Neural cell (in vitro differentiated cells): ENCODE data around the gene MEDAG. TPM values are rescaled to one million over a fixed set of nuclear protein-coding genes. Genes with fewer than 3 reads are reported as not detected.

Experiments used
- H2AFZ ChIP-seq: fragments of 200-600, 300-800 bp; sonication (generic), shearing (Covaris generic); 2 replicates; pipeline ENCODE4 v1.6.0; 2014; ENCODE audit warnings: low read depth, mild to moderate bottlenecking, antibody characterized with exemption, low read length, moderate library complexity
- H3F3A ChIP-seq: fragments of 200-600 bp; shearing (Covaris generic); 2 replicates; pipeline ENCODE4 v1.6.1; 2016; ENCODE audit warnings: mild to moderate bottlenecking, moderate library complexity, mixed read lengths, antibody characterized with exemption, low read length; ENCODE audit not compliant: insufficient read depth, poor library complexity, severe bottlenecking
- H3K27ac ChIP-seq: fragments of 200-600, 300-800 bp; sonication (generic), shearing (Covaris generic); 2 replicates; pipeline ENCODE4 v1.5.1; 2014; ENCODE audit warnings: mild to moderate bottlenecking, low read length, moderate library complexity
- H3K27me3 ChIP-seq: fragments of 300-800, 200-600 bp; sonication (generic), shearing (Covaris generic); 2 replicates; pipeline ENCODE4 v1.6.0; 2014; ENCODE audit warnings: mild to moderate bottlenecking, low read depth, low read length, moderate library complexity; ENCODE audit not compliant: insufficient read depth
- H3K36me3 ChIP-seq: fragments of 300-800, 200-600 bp; sonication (generic), shearing (Covaris generic); 2 replicates; pipeline ENCODE4 v1.5.1; 2014; ENCODE audit warnings: mild to moderate bottlenecking, antibody characterized with exemption, low read length, moderate library complexity; ENCODE audit not compliant: insufficient read depth
- H3K4me2 ChIP-seq: fragments of 300-800, 200-600 bp; sonication (generic), shearing (Covaris generic); 2 replicates; pipeline ENCODE4 v1.6.0; 2014; ENCODE audit warnings: mild to moderate bottlenecking, low read length
- H3K4me3 ChIP-seq: fragments of 300-800, 200-600 bp; sonication (generic), shearing (Covaris generic); 2 replicates; pipeline ENCODE4 v1.5.1; 2014; ENCODE audit warnings: mild to moderate bottlenecking, low read length, moderate library complexity
- H3K79me2 ChIP-seq: fragments of 200-600 bp; shearing (Covaris generic); replicated peaks from 2 replicates; pipeline ENCODE4 v1.6.0; 2014; ENCODE audit warnings: mild to moderate bottlenecking, low read length, moderate library complexity; ENCODE audit not compliant: insufficient read depth
- H3K9ac ChIP-seq: fragments of 300-800, 200-600 bp; sonication (generic), shearing (Covaris generic); 2 replicates; pipeline ENCODE4 v1.6.1; 2016; ENCODE audit warnings: mild to moderate bottlenecking, low read length, mixed read lengths
- H3K9me2 ChIP-seq: fragments of 200-600 bp; shearing (Covaris generic); 2 replicates; pipeline ENCODE4 v1.6.1; 2016; ENCODE audit warnings: mild to moderate bottlenecking, low read length, mixed read lengths; ENCODE audit not compliant: insufficient read depth
- H3K9me3 ChIP-seq: fragments of 200-600, 300-800 bp; sonication (generic), shearing (Covaris generic); 2 replicates; pipeline ENCODE4 v1.6.1; 2016; ENCODE audit warnings: mild to moderate bottlenecking, mixed run types, low read length, moderate library complexity, mixed read lengths
- H4K20me1 ChIP-seq: fragments of 200-600 bp; shearing (Covaris generic); 2 replicates; pipeline ENCODE4 v1.6.1; 2016; ENCODE audit warnings: mild to moderate bottlenecking, mixed run types; ENCODE audit not compliant: insufficient read depth
- CTCF ChIP-seq: fragments of 450-650 bp; IDR thresholded peaks from 2 replicates; pipeline ENCODE4 v1.5.1; 2014; ENCODE audit warnings: antibody characterized with exemption, mild to moderate bottlenecking, moderate library complexity; ENCODE audit not compliant: poor library complexity, severe bottlenecking
- EP300 ChIP-seq: fragments of 450-650 bp; conservative IDR thresholded peaks from 2 replicates; pipeline ENCODE4 v1.6.1; 2014; ENCODE audit warnings: antibody characterized with exemption, mild to moderate bottlenecking, moderate library complexity; ENCODE audit not compliant: poor library complexity, severe bottlenecking
- EZH2 ChIP-seq: fragments of 200-600, 300-800 bp; shearing (Covaris generic), sonication (generic); IDR thresholded peaks from 2 replicates; pipeline ENCODE4 v1.6.1; 2014; ENCODE audit warnings: antibody characterized with exemption, low read length, borderline replicate concordance, mild to moderate bottlenecking; ENCODE audit not compliant: insufficient read depth, poor library complexity, severe bottlenecking
- MXI1 ChIP-seq: fragments of 450-650 bp; conservative IDR thresholded peaks from 2 replicates; pipeline ENCODE4 v1.6.1; 2014; ENCODE audit warnings: antibody characterized with exemption, mild to moderate bottlenecking; ENCODE audit not compliant: poor library complexity, severe bottlenecking
- POLR2AphosphoS5 ChIP-seq: IDR thresholded peaks from 2 replicates; pipeline ENCODE4 v1.6.1; 2012
- RAD21 ChIP-seq: fragments of 450-650 bp; conservative IDR thresholded peaks from 2 replicates; pipeline ENCODE4 v1.6.1; 2014; ENCODE audit warnings: antibody characterized with exemption, mild to moderate bottlenecking, moderate library complexity
- REST ChIP-seq: IDR thresholded peaks from 2 replicates; pipeline ENCODE4 v1.6.1; 2012; ENCODE audit warnings: borderline replicate concordance
- SMC3 ChIP-seq: fragments of 450-650 bp; conservative IDR thresholded peaks from 2 replicates; pipeline ENCODE4 v1.6.1; 2014; ENCODE audit warnings: antibody characterized with exemption, mild to moderate bottlenecking, moderate library complexity; ENCODE audit not compliant: poor library complexity
- TAF1 ChIP-seq: IDR thresholded peaks from 2 replicates; pipeline ENCODE4 v1.6.1; 2012; ENCODE audit warnings: low read depth
- polyA minus RNA-seq: library from RNA; depleted of rRNA, polyadenylated mRNA; stranded (reverse); fragments of >200 nt; gene quantifications from 2 replicates; pipeline ENCODE4 v1.2.3, GENCODE V29; 2014
- polyA plus RNA-seq: library from polyadenylated mRNA; depleted of rRNA; stranded (reverse); fragments of >200 nt; gene quantifications from 2 replicates; pipeline ENCODE4 v1.2.3, GENCODE V29; 2014

MEDAG gene
- polyA plus RNA-seq (not detected in 2 replicates), polyA minus RNA-seq (not detected in 2 replicates)

- Histone ChIP-seq H3K4me2 (no peak within 1 kb of the TSS), H3K27ac (no peak within 1 kb of the TSS), H2AFZ (no peak within 1 kb of the TSS), H3K9ac (no peak within 1 kb of the TSS), H4K20me1 (no peaks in the 10 kb centered on the region), H3K79me2 (no peaks in the 10 kb centered on the region), H3K9me2 (no peaks in the 10 kb centered on the region), H3K9me3 (no peaks in the 10 kb centered on the region), H3K27me3 (no peaks in the 10 kb centered on the region), H3F3A (no peaks in the 10 kb centered on the region), H3K4me3 (no peak within 1 kb of the TSS), H3K36me3 (no peaks in the 10 kb centered on the region)
- no peak for TF ChIP-seq POLR2AphosphoS5
Measured at GRCh38 chr13:30905932-30906383, at the start of gene MEDAG. Gene MEDAG (plus strand): TSS chr13:30906271. CDS start chr13:30906516, 245 bp downstream.

- H3K36me3 ChIP-seq = no peaks in the 10 kb centered on the region
- TF ChIP-seq POLR2AphosphoS5 = no peak
- no peak for TF ChIP-seq MXI1
- no peak for TF ChIP-seq EP300
- TF ChIP-seq TAF1 = no peak
- TF ChIP-seq CTCF = no peak
- TF ChIP-seq SMC3 = no peak
- no peak for TF ChIP-seq RAD21
- TF ChIP-seq EZH2 = no peak
- no peak for TF ChIP-seq REST
- H3K27ac ChIP-seq = no peak overlapping the region
- no peaks in the 10 kb centered on the region for H3K79me2 ChIP-seq
- H3K9me2 ChIP-seq = no peaks in the 10 kb centered on the region
- H4K20me1 ChIP-seq = no peaks in the 10 kb centered on the region
- H3F3A ChIP-seq = no peaks in the 10 kb centered on the region
- no peak overlapping the region for H3K4me2 ChIP-seq
- H2AFZ ChIP-seq = no peak overlapping the region
- no peaks in the 10 kb centered on the region for H3K27me3 ChIP-seq
- H3K9me3 ChIP-seq = no peaks in the 10 kb centered on the region
- no peak overlapping the region for H3K9ac ChIP-seq
- no peak overlapping the region for H3K4me3 ChIP-seq
Measured at GRCh38 chr13:30857018-30857417, 49.1 kb upstream of the MEDAG start.

- Histone ChIP-seq H3F3A (no peaks in the 10 kb centered on the region), H3K9ac (no peak overlapping the region), H2AFZ (no peak overlapping the region), H3K27me3 (no peaks in the 10 kb centered on the region), H3K4me2 (no peak overlapping the region), H4K20me1 (no peaks in the 10 kb centered on the region), H3K79me2 (no peaks in the 10 kb centered on the region), H3K27ac (no peak overlapping the region), H3K9me2 (no peaks in the 10 kb centered on the region), H3K36me3 (no peaks in the 10 kb centered on the region), H3K4me3 (no peak overlapping the region), H3K9me3 (no peaks in the 10 kb centered on the region)
- TF ChIP-seq RAD21 (no peak), TAF1 (no peak), EZH2 (no peak), CTCF (no peak), SMC3 (no peak), REST (no peak), POLR2AphosphoS5 (no peak), EP300 (no peak), MXI1 (no peak)
Measured at GRCh38 chr13:30857636-30858035, 48.4 kb upstream of the MEDAG start.
